Measurements from ENCODE around the gene CAVIN4.

DNA sequence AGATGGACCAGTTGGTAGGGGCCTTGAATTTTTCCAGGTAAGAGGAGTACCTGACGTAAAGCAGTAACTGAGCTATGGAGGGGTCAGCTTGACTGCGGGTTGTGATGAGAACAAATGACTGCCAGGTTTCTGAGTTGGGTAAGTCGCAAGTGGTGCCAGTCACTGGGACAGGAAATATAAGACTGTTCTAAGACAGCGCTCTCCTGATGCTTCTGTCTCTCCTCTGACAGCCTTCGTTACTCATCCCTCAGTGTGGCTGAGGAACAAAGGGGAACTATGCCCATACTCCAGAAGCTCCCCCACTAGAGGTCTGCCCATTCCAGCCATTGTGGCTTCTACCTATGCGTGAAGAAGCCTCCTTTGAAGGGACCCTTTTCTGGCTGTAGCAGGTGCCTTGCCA, 13.3 kb downstream of the CAVIN4 start:
- TF ChIP-seq, protein P1, sequence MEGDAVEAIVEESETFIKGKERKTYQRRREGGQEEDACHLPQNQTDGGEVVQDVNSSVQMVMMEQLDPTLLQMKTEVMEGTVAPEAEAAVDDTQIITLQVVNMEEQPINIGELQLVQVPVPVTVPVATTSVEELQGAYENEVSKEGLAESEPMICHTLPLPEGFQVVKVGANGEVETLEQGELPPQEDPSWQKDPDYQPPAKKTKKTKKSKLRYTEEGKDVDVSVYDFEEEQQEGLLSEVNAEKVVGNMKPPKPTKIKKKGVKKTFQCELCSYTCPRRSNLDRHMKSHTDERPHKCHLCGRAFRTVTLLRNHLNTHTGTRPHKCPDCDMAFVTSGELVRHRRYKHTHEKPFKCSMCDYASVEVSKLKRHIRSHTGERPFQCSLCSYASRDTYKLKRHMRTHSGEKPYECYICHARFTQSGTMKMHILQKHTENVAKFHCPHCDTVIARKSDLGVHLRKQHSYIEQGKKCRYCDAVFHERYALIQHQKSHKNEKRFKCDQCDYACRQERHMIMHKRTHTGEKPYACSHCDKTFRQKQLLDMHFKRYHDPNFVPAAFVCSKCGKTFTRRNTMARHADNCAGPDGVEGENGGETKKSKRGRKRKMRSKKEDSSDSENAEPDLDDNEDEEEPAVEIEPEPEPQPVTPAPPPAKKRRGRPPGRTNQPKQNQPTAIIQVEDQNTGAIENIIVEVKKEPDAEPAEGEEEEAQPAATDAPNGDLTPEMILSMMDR (conservative IDR thresholded peaks at IDR 0.05; ENCODE audit: low read depth, low read length): no peak
- TF ChIP-seq EZH2 (IDR thresholded peaks at IDR 0.05; ENCODE audit: low read length, unreplicated experiment) (no peak), EZH2phosphoT487 (IDR thresholded peaks at IDR 0.05; ENCODE audit: borderline replicate concordance, low read length) (no peak)
